Glutamatergic neuron (in vitro differentiated cells): Measurements from ENCODE around the gene OCIAD2. TPM values are rescaled to one million over a fixed set of nuclear protein-coding genes. Genes with fewer than 3 reads are reported as not detected.

Source experiments
- DNase-seq: peaks from one replicate; pipeline ENCODE4 v3.0.0; 2022
- H3K27ac Mint-ChIP-seq: one replicate; pipeline ENCODE4 v1.8.0; 2020; ENCODE audit warnings: mild to moderate bottlenecking, mixed read lengths, inconsistent platforms; ENCODE audit not compliant: unreplicated experiment
- H3K27me3 Mint-ChIP-seq: one replicate; pipeline ENCODE4 v1.8.0; 2020; ENCODE audit warnings: mild to moderate bottlenecking, moderate library complexity, mixed read lengths, inconsistent platforms; ENCODE audit not compliant: unreplicated experiment
- H3K36me3 Mint-ChIP-seq: one replicate; pipeline ENCODE4 v1.8.0; 2020; ENCODE audit warnings: mild to moderate bottlenecking, mixed read lengths, inconsistent platforms; ENCODE audit not compliant: unreplicated experiment
- H3K4me1 Mint-ChIP-seq: one replicate; pipeline ENCODE4 v1.8.0; 2020; ENCODE audit warnings: mild to moderate bottlenecking, low read depth, mixed read lengths, inconsistent platforms; ENCODE audit not compliant: unreplicated experiment
- H3K4me3 Mint-ChIP-seq: one replicate; pipeline ENCODE4 v1.8.0; 2020; ENCODE audit warnings: mild to moderate bottlenecking, mixed read lengths, inconsistent platforms; ENCODE audit not compliant: unreplicated experiment
- H3K9me3 Mint-ChIP-seq: one replicate; pipeline ENCODE4 v1.8.0; 2020; ENCODE audit warnings: mild to moderate bottlenecking, moderate library complexity, mixed read lengths, inconsistent platforms; ENCODE audit not compliant: unreplicated experiment
- CTCF ChIP-seq: fragments of 200-600 bp; sonication (generic); IDR thresholded peaks from one replicate; pipeline ENCODE4 v1.5.0; 2021; ENCODE audit not compliant: partially characterized antibody, unreplicated experiment
- total RNA-seq: library from RNA; stranded (reverse); fragmentation: NEBNext Ultra II Directional; extraction: Animal tissue kit (Norgen Biotek cat#: 25700); gene quantifications from one replicate; pipeline ENCODE4 v1.2.1, GENCODE V29; 2021; ENCODE audit not compliant: unreplicated experiment

OCIAD2 gene
- total RNA-seq, 1 donor from 2014 or later = 66.7 TPM

GRCh38 chr4:48909697-48910096 is 3.1 kb upstream of the OCIAD2 start:
- peaks cover 5% of the 10 kb centered on the region for H3K36me3 Mint-ChIP-seq
- H3K4me1 Mint-ChIP-seq = peaks cover 3% of the 10 kb centered on the region
- peaks cover 12% of the 10 kb centered on the region for H3K9me3 Mint-ChIP-seq
- no peak for TF ChIP-seq CTCF
- H3K27ac Mint-ChIP-seq = no peak overlapping the region
- no peak for DNase-seq
- no peak overlapping the region for H3K4me3 Mint-ChIP-seq
- peaks cover 8% of the 10 kb centered on the region for H3K27me3 Mint-ChIP-seq

GRCh38 chr4:48908687-48909086 is 2.1 kb upstream of the OCIAD2 start:
- peaks cover 3% of the 10 kb centered on the region for H3K4me1 Mint-ChIP-seq
- peaks cover 5% of the 10 kb centered on the region for H3K36me3 Mint-ChIP-seq
- no peak overlapping the region for H3K27ac Mint-ChIP-seq
- no peak for DNase-seq
- H3K9me3 Mint-ChIP-seq = peaks cover 13% of the 10 kb centered on the region
- no peak overlapping the region for H3K4me3 Mint-ChIP-seq
- H3K27me3 Mint-ChIP-seq = peaks cover 8% of the 10 kb centered on the region
- no peak for TF ChIP-seq CTCF

DNA sequence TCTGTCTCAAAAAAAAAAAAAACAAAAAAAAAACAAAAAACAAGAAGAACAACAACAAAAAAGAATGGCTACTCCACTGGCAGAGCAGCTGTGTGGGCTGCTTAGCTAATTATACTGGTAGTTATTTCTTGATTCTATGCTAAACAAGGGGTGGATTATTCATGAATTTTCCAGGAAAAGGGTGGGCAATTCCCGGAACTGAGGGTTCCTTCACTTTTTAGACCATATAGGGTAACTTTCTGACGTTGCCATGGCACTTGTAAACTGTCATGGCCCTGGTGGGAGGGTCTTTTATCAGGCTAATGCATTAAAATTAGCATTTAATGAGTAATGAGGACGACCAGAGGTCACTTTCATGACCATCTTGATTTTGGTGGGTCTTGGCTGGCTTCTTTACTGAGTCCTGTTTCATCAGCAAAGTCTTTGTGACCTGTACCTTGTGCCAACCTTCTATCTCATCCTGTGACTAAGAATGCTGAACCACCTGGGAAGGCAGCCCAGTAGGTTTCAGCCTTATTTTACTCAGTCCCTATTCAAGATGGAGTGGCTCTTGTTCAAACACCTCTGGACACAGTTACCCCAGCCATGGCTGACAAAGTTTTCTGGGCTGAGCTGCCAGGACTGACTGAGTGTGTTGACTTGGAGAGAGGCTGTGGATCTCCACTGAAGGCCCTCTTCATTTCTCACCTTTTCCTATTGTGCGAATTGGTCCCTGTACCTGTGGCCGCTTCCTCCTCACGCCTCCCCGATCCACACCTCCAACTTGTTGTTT is 1.3 kb upstream of the OCIAD2 start:
- H3K4me1 Mint-ChIP-seq = peaks cover 3% of the 10 kb centered on the region
- TF ChIP-seq CTCF = no peak
- H3K27me3 Mint-ChIP-seq = peaks cover 8% of the 10 kb centered on the region
- H3K4me3 Mint-ChIP-seq = no peak overlapping the region
- no peak overlapping the region for H3K27ac Mint-ChIP-seq
- no peak for DNase-seq
- H3K9me3 Mint-ChIP-seq = peaks cover 13% of the 10 kb centered on the region
- H3K36me3 Mint-ChIP-seq = peaks cover 5% of the 10 kb centered on the region

GRCh38 chr4:48905363-48906015 is 1.1 kb downstream of the OCIAD2 start:
- TF ChIP-seq CTCF = no peak
- DNase-seq = no peak
- Mint-ChIP-seq H3K4me1 (peaks cover 3% of the 10 kb centered on the region), H3K27ac (no peak overlapping the region), H3K36me3 (peaks cover 5% of the 10 kb centered on the region), H3K27me3 (peaks cover 5% of the 10 kb centered on the region), H3K4me3 (peak overlapping the region; percentile 82), H3K9me3 (peaks cover 12% of the 10 kb centered on the region)
